HCT116 (cell line): ENCODE measurements around the gene EIF3J. TPM values are rescaled to one million over a fixed set of nuclear protein-coding genes. Genes with fewer than 3 reads are reported as not detected.

Experiments used
- ATAC-seq: fragments of 200-7000 bp; cut with Tn5 transposase; 2 replicates; pipeline ENCODE4 v1.9.1; 2020; ENCODE audit warnings: mild to moderate bottlenecking, moderate library complexity
- BruUV-seq: library from RNA; stranded (reverse); fragments of 400-500 nt; replicated peaks from 2 replicates; lab custom pipeline; 2021; lab: Mats Ljungman, UMichigan
- CTCF ChIA-PET: fragments of 300-600 bp; sonication (Branson Sonifier 250); formaldehyde crosslinking; loops from one replicate; lab custom pipeline; 2021; ENCODE audit warnings: antibody characterized with exemption; lab: Charles Lee
- POLR2A ChIA-PET: fragments of 300-600, 350-600 bp; sonication (Branson Sonifier 250); formaldehyde crosslinking; loops from one replicate; lab custom pipeline; 2021; ENCODE audit warnings: antibody characterized with exemption; lab: Charles Lee
- RAD21 ChIA-PET, 2 experiments: fragments of 300-600 bp; sonication (Branson Sonifier 250); formaldehyde crosslinking; loops; one replicate each; lab custom pipeline; 2023; ENCODE audit warnings: low total read pairs in 2 of 2; ENCODE audit not compliant: uncharacterized antibody in 2 of 2, unreplicated experiment in 2 of 2, low non-redundant PET in 1 of 2; lab: Charles Lee
- DNase-seq: peaks from one replicate; pipeline ENCODE4 v3.0.0-alpha.2; 2010; ENCODE audit warnings: low read depth, low spot score
- H2AFZ ChIP-seq: fragments of 200-600 bp; shearing (Covaris generic), sonication (generic); 2 replicates; pipeline ENCODE4 v1.6.1; 2017; ENCODE audit warnings: low read depth, mixed run types, mixed read lengths, antibody characterized with exemption, low read length; ENCODE audit not compliant: poor library complexity, severe bottlenecking
- H3K27ac ChIP-seq: 2 replicates; pipeline ENCODE4 v1.5.1; 2012; ENCODE audit warnings: low read depth, low read length
- H3K27me3 ChIP-seq: fragments of 200-600 bp; sonication (generic); 2 replicates; pipeline ENCODE4 v1.6.1; 2016; ENCODE audit warnings: mixed run types, low read length, mixed read lengths; ENCODE audit not compliant: insufficient read depth
- H3K36me3 ChIP-seq, 2 experiments: fragments of 200-500 bp in 1 of 2; fragments of 200-600 bp in 1 of 2; sonication (Bioruptor generic) in 1 of 2; sonication (generic) in 1 of 2; 2 replicates each; pipeline versions ENCODE4 v1.5.1 to v1.6.1; 2014 to 2016; ENCODE audit warnings: low read length in 2 of 2, inconsistent platforms in 1 of 2, mixed read lengths in 1 of 2, mixed run types in 1 of 2; ENCODE audit not compliant: insufficient read depth in 2 of 2, control insufficient read depth in 1 of 2
- H3K4me1 ChIP-seq, 2 experiments: fragments of 200-600 bp in 1 of 2; sonication (generic) in 1 of 2; 2 replicates each; pipeline versions ENCODE4 v1.5.1 to v1.6.1; 2012 to 2017; ENCODE audit warnings: low read length in 2 of 2, inconsistent platforms in 1 of 2, mild to moderate bottlenecking in 1 of 2, mixed read lengths in 1 of 2, mixed run types in 1 of 2, moderate library complexity in 1 of 2; ENCODE audit not compliant: insufficient read depth in 2 of 2, control insufficient read depth in 1 of 2
- H3K4me2 ChIP-seq: fragments of 200-600 bp; sonication (generic); 2 replicates; pipeline ENCODE4 v1.6.1; 2017; ENCODE audit warnings: mixed run types, low read length, mixed read lengths
- H3K4me3 ChIP-seq, 2 experiments: fragments of 200-600 bp in 1 of 2; sonication (generic) in 1 of 2; replicated peaks in 1 of 2; 2 replicates each; pipeline ENCODE4 v1.5.1; 2011 to 2016; ENCODE audit warnings: low read length in 2 of 2, control low read depth in 1 of 2, low read depth in 1 of 2, mild to moderate bottlenecking in 1 of 2, mixed read lengths in 1 of 2, mixed run types in 1 of 2
- H3K79me2 ChIP-seq: fragments of 200-600 bp; sonication (generic); 2 replicates; pipeline ENCODE4 v1.6.1; 2017; ENCODE audit warnings: mild to moderate bottlenecking, mixed run types, low read length, moderate library complexity, mixed read lengths; ENCODE audit not compliant: insufficient read depth
- H3K9ac ChIP-seq: fragments of 200-600 bp; sonication (generic); 2 replicates; pipeline ENCODE4 v1.6.1; 2016; ENCODE audit warnings: low read length, mixed read lengths
- H3K9me2 ChIP-seq: fragments of 200-600 bp; sonication (generic), shearing (Covaris generic); 2 replicates; pipeline ENCODE4 v1.6.1; 2017; ENCODE audit warnings: mixed run types, mild to moderate bottlenecking, moderate library complexity; ENCODE audit not compliant: insufficient read depth
- H3K9me3 ChIP-seq, 2 experiments: fragments of 200-500 bp in 1 of 2; fragments of 200-600 bp in 1 of 2; sonication (Bioruptor generic) in 1 of 2; sonication (generic) in 1 of 2; 2 replicates each; pipeline ENCODE4 v1.6.1; 2014 to 2017; ENCODE audit warnings: low read length in 2 of 2, mixed read lengths in 2 of 2, inconsistent platforms in 1 of 2, low read depth in 1 of 2, mild to moderate bottlenecking in 1 of 2, mixed run types in 1 of 2, moderate library complexity in 1 of 2; ENCODE audit not compliant: control insufficient read depth in 1 of 2, insufficient read depth in 1 of 2
- H4K20me1 ChIP-seq: fragments of 200-600 bp; sonication (generic), shearing (Covaris generic); 2 replicates; pipeline ENCODE4 v1.6.1; 2017; ENCODE audit warnings: mixed run types, mild to moderate bottlenecking, moderate library complexity; ENCODE audit not compliant: insufficient read depth
- CTCF ChIP-seq, 3 experiments: fragments of 200-600 bp in 1 of 3; sonication (generic) in 1 of 3; IDR thresholded peaks in 2 of 3; conservative IDR thresholded peaks in 1 of 3; 2 replicates each; pipeline ENCODE4 v1.5.1; 2012 to 2017; ENCODE audit warnings: low read depth in 2 of 3, low read length in 2 of 3, antibody characterized with exemption in 1 of 3, borderline replicate concordance in 1 of 3, control low read depth in 1 of 3, mild to moderate bottlenecking in 1 of 3, mixed read lengths in 1 of 3, mixed run types in 1 of 3, moderate library complexity in 1 of 3; ENCODE audit not compliant: insufficient read depth in 1 of 3
- RAD21 ChIP-seq: IDR thresholded peaks from 2 replicates; pipeline ENCODE4 v1.6.1; 2012; ENCODE audit warnings: low read depth, mild to moderate bottlenecking
- YY1 ChIP-seq: IDR thresholded peaks from 2 replicates; pipeline ENCODE4 v1.6.1; 2011; ENCODE audit warnings: low read length, low read depth, moderate library complexity, mild to moderate bottlenecking; ENCODE audit not compliant: insufficient replicate concordance; ENCODE audit errors: extremely low read depth
- ZBTB33 ChIP-seq: IDR thresholded peaks from 2 replicates; pipeline ENCODE4 v1.6.1; 2011; ENCODE audit warnings: mild to moderate bottlenecking, low read length, moderate library complexity; ENCODE audit not compliant: insufficient replicate concordance; ENCODE audit errors: extremely low read depth
- intact Hi-C: fragments of 100-400 bp; cut with micrococcal nuclease; formaldehyde crosslinking; loops from 2 replicates; pipeline ENCODE4 v1.10.0; 2022
- total RNA-seq: library from RNA; stranded (reverse); gene quantifications from one replicate; pipeline ENCODE4 v1.2.1, GENCODE V29; 2021; ENCODE audit not compliant: unreplicated experiment

Gene EIF3J
- total RNA-seq, 1 experiment from 2014 or later, result 68.6 TPM

GRCh38 chr15:44550256-44550655 is 13.3 kb downstream of the EIF3J start:
- H2AFZ ChIP-seq, result no peak overlapping the region
- no peak overlapping the region for H3K4me2 ChIP-seq
- H3K27me3 ChIP-seq, result no peaks in the 10 kb centered on the region
- peaks cover 0 to 2% of the 10 kb centered on the region in 2 experiments; a peak in 1 of 4 replicates for H3K4me1 ChIP-seq
- CTCF ChIA-PET, result interaction anchor here (0.7 to 1.3 kb wide), 4 partner anchors 10 to 98 kb away, joined by 3 to 4 read pairs (median 3); partner anchors contain the start of gene EIF3J
- H3K79me2 ChIP-seq, result peaks cover 98% of the 10 kb centered on the region
- BruUV-seq, result no TSS peak
- H3K9me3 ChIP-seq, result no peaks in the 10 kb centered on the region
- H3K27ac ChIP-seq, result peak overlapping the region; percentile 0; the same call in 1 of the 2 replicates
- peaks cover 44% of the 10 kb centered on the region for H4K20me1 ChIP-seq
- peak; percentile 73 for ATAC-seq
- H3K9me2 ChIP-seq, result no peaks in the 10 kb centered on the region
- POLR2A ChIA-PET, result no interaction called here
- intact Hi-C loops, result loop anchor here (10.0 kb wide), 1 partner anchor 675 kb away; no protein-coding TSS in a partner anchor
- H3K4me3 ChIP-seq, result no peak overlapping the region
- DNase-seq, result no peak
- H3K36me3 ChIP-seq, result peaks cover 33 to 44% of the 10 kb centered on the region in 2 experiments
- H3K9ac ChIP-seq, result no peak overlapping the region
- peak; percentile 22 to 44 (median 31); a peak in 4 of 6 replicates for TF ChIP-seq CTCF (IDR thresholded peaks at IDR 0.05 in 2 of 3, conservative IDR thresholded peaks at IDR 0.05 in 1 of 3; ENCODE audit: borderline replicate concordance in 1 of 3, insufficient read depth in 1 of 3, low read depth in 2 of 3, low read length in 2 of 3)
- no peak for TF ChIP-seq ZBTB33
- peak; percentile 29; the same call in 1 of the 2 replicates for TF ChIP-seq RAD21
- TF ChIP-seq YY1, result no peak
- TF ChIP-seq, all 23 proteins: peak for 2
- RAD21 ChIA-PET, result no interaction called here
